Limb (tissue), 2 donors: ENCODE results near the gene MAN2A2.
"Not testable (repeated sequence)": the region's sequence is repeated elsewhere in the genome, so short reads cannot be mapped to it uniquely, and the experiment has no call there.

Source experiments
- DNase-seq, 2 donors: peaks; one replicate each; pipeline ENCODE4 v3.0.0-alpha.2; 2016; ENCODE audit errors: extremely low spot score in 2 of 2

Gene MAN2A2

DNA sequence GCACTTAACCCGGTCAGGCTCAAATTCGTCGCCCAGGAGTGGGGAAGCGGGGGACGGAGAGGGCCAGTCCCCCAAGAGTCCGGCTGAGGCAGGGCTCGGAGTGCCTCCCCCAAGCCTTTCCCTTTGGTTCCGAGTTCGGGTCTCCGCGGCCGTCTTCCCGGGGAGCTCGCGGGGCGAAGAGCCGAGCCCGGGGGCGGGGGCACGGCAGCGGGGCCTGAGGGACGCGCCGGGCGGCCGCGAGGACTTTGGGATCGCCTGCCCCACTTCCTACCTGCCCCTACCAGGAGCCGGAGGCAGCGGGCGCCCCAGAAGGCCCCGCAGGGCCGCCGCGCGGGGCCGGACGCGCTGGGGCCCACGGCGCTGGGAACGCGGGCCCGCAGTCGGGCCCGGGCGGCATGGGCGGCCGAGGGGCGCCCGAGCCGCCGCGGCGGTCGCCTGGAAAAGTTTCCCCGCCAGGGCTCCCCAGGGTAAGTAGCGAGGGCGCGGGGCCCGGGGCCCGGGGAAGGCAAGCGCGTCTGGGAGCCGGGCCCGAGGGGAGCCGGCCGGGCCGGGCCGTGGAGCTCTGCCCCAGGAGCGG lies 31.9 kb upstream of the MAN2A2 start:
- peak in 1 of 2 donors; percentile 71 for DNase-seq

DNA sequence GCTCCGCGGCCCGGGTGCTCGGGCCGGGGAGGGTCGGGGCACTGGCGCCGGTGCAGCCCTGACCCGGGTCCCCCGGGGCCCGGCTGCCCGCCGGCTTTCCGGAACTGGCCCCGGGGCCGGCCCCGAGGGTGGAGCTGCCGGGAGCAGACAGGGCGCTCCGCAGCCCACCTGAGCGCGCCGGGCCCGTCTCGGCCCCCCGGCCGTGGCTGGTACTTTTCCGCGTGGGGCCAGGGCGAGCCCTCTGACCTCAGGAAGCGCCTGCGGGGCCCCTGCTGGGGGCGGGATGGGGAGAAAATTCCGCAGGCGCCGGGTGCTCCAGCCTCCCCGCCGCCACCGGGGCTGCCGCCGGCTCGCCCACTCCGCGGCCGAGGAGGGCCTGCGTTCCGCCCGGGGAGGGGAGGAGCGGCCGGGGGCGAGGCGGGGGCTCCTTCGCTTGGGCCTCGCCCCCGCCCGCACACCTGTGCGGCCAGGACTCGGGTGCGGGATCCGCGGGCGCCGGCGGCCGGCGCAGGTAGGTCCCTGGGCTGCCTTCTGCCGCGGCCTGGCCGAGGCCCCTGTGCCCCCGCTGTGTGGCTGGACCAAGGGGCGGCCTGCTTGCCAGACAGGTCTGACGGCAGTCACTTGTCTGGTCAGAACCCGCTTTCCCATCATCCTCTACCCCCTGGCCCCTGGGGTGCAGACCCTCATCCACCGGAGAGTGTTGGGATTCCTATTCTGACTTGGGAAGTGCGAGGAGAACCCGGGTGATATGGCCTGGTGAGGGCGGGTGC lies 31.2 kb upstream of the MAN2A2 start:
- DNase-seq = no peak

- no peak for DNase-seq
Measured at GRCh38 chr15:90872486-90873184, 30.5 kb upstream of the MAN2A2 start.

DNA sequence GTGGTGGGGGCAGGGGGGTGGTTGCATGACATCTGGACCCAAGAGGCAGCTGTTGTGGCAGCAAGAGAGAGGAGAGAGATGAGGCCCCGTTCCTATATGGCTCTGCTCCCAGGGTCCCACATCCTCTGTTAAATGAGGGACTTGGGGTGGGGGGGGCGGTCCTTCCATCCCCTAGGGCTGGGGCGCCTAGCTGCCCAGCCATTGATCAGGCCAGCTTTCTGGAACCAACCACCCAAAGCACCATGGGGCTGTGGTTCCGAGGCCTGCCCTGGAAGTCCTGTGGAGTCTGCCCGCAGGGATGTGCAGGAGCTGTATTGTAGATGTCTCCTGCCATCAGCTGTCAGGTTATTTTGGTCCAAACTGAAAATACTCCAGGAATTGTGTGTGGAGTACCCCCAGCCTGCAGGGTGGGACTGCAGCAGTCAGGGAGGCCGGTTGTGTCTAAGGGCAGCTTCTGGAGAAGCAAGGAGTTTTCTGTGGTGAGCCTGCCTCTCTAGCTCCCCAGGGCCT lies 29.6 kb upstream of the MAN2A2 start:
- no peak for DNase-seq

DNA sequence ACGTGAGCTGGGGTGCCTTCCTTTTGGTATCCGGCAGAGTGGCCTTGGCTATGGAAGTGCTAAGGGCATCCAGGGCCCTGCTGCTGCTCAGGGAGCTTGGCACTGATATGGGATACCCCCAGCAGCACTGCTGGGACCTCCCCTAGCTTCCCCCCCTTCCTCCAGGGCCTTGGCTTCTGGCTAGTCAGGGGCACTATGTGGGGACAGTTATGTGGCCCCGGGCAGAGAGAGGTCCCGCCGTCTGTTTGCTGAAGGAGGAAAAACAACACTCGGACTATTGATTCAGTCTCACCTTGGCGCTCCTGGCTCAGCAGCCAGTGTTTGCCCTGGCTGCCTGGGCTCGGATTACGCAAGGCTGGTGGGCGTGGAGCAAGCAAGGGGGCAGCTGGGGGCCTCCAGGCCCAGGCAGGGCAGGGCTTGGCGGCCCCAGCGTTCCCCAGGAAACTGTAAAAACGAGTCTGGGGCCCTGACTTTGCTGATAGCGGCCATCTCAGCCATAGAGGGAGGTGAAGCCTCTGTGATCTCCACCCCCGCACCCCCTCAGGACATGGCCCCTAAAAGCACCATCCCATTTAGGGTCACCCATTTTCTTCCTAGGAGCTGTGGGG lies 29.0 kb upstream of the MAN2A2 start:
- no peak for DNase-seq

- DNase-seq = not testable (repeated sequence)
Measured at GRCh38 chr15:90874986-90875385, 28.1 kb upstream of the MAN2A2 start.

DNA sequence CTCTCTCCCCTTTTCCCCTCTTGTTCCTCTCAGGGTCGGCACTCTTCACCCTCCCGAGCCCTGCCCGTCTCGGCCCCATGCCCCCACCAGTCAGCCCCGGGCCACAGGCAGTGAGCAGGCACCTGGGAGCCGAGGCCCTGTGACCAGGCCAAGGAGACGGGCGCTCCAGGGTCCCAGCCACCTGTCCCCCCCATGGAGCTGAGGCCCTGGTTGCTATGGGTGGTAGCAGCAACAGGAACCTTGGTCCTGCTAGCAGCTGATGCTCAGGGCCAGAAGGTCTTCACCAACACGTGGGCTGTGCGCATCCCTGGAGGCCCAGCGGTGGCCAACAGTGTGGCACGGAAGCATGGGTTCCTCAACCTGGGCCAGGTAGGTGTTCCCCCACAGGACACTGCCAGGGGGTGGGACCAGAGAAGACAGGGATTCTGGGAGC lies 27.5 kb upstream of the MAN2A2 start:
- DNase-seq = no peak

GRCh38 chr15:90876046-90876445 lies 27.1 kb upstream of the MAN2A2 start:
- DNase-seq = no peak

- no peak for DNase-seq
Measured at GRCh38 chr15:90876512-90877170, 26.5 kb upstream of the MAN2A2 start.

DNA sequence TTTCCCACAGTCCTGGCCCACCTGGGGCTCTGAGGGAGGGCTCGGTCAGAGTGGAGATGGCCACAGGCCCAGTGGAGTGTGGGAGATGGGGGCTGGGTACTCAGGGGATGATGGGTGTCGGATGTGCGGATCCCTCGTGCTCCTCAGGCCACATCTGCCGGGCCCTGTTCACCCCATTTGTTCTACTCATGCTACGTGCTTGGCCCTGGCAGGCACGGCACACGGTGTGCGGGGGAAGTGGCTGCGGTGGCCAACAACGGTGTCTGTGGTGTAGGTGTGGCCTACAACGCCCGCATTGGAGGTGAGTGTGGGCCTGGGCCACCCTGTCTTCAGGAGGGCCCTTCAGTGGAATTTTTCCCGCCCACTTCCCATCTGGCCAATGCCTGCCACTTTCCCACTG lies 25.8 kb upstream of the MAN2A2 start:
- no peak for DNase-seq

DNA sequence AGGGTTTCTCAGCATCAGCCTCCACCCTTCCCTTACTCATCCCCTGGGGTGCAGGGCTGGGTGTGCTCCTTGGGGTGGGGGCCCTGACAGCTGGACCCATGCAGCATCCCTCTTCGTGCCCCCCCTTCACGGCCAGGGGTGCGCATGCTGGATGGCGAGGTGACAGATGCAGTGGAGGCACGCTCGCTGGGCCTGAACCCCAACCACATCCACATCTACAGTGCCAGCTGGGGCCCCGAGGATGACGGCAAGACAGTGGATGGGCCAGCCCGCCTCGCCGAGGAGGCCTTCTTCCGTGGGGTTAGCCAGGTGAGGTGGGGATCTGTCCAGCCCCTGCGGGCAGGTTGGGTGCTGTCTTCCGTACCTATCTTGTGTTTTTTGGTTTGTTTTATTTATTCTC lies 25.1 kb upstream of the MAN2A2 start:
- no peak for DNase-seq

- DNase-seq = no peak
Measured at GRCh38 chr15:90878660-90879059, 24.4 kb upstream of the MAN2A2 start.

- DNase-seq = no peak
Measured at GRCh38 chr15:90879730-90880366, 23.3 kb upstream of the MAN2A2 start.

GRCh38 chr15:90880381-90881145 lies 22.5 kb upstream of the MAN2A2 start:
- no peak for DNase-seq

- DNase-seq = no peak
Measured at GRCh38 chr15:90881181-90881977, 21.7 kb upstream of the MAN2A2 start.

DNA sequence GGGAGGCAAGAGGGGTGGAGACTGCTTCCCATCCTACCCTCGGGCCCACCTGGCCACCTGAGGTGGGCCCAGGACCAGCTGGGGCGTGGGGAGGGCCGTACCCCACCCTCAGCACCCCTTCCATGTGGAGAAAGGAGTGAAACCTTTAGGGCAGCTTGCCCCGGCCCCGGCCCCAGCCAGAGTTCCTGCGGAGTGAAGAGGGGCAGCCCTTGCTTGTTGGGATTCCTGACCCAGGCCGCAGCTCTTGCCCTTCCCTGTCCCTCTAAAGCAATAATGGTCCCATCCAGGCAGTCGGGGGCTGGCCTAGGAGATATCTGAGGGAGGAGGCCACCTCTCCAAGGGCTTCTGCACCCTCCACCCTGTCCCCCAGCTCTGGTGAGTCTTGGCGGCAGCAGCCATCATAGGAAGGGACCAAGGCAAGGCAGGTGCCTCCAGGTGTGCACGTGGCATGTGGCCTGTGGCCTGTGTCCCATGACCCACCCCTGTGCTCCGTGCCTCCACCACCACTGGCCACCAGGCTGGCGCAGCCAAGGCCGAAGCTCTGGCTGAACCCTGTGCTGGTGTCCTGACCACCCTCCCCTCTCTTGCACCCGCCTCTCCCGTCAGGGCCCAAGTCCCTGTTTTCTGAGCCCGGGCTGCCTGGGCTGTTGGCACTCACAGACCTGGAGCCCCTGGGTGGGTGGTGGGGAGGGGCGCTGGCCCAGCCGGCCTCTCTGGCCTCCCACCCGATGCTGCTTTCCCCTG lies 21.0 kb upstream of the MAN2A2 start:
- DNase-seq = no peak

DNA sequence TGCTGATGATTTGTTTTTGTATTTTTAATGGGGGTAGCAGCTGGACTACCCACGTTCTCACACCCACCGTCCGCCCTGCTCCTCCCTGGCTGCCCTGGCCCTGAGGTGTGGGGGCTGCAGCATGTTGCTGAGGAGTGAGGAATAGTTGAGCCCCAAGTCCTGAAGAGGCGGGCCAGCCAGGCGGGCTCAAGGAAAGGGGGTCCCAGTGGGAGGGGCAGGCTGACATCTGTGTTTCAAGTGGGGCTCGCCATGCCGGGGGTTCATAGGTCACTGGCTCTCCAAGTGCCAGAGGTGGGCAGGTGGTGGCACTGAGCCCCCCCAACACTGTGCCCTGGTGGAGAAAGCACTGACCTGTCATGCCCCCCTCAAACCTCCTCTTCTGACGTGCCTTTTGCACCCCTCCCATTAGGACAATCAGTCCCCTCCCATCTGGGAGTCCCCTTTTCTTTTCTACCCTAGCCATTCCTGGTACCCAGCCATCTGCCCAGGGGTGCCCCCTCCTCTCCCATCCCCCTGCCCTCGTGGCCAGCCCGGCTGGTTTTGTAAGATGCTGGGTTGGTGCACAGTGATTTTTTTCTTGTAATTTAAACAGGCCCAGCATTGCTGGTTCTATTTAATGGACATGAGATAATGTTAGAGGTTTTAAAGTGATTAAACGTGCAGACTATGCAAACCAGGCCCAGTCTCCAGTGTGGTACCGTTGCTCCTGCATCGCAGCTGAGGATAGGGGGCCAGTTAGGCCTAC lies 20.1 kb upstream of the MAN2A2 start:
- no peak for DNase-seq

DNA sequence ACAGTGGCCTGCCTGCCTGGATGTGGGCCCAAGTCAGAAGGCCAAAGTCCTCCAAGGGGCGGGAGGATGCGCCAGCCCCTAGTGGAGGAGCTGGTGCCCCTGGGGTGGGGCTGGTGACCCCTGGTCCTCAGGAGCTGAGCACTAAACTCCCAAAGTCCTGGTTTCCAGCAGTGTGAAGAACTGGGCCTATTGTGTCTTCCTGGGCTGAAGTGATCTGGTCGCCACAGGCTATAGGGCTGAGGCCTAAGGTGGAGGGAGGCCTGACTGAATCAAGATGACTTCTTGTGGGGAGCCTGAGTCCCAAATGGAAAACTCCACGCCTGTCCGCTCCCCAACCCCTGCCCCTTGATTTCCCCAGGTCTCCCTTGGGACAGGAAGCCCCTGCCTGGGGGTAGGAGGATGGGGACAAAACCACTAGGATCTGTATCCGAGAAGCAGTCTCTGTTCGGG lies 19.6 kb upstream of the MAN2A2 start:
- no peak for DNase-seq
